Heart left ventricle (tissue), 13 donors: ENCODE results near the gene OAS1.

Source experiments
- POLR2A ChIP-seq, 2 donors: fragments of 450-650 bp; IDR thresholded peaks; one replicate each; pipeline ENCODE4 v1.6.1; 2017; ENCODE audit warnings: antibody characterized with exemption in 2 of 2, mild to moderate bottlenecking in 2 of 2, moderate library complexity in 2 of 2
- TF ChIP-seq, protein P1 (sequence below), 12 donors: fragments of 200-600 bp; sonication (generic) in 4 of 12; IDR thresholded peaks; one replicate each; pipeline versions ENCODE4 v1.5.0 to v1.8.0; 2018 to 2022; ENCODE audit warnings: antibody characterized with exemption in 12 of 12, mild to moderate bottlenecking in 5 of 12
- donor health status: ischemic (EF 13 %, LVEDD 7.1; RV severe dilation, severe dysfunction).
- donor health status: DM: no; HTN: yes; CAD: no.
- donor health status: DM: no; HTN: no; CAD: no.
- donor health status: ischemic (EF 25% LVEDD 6.9; RV normal size, moderate dysfunction).
- donor health status: ischemic (EF 25% LVEDD 5.7; RV mildly dilated, moderate dysfunction).
- donor health status: ischemic (EF 35%, LVEDD 5.7; RV mildly dilated, moderate dysfunction).
- donor health status: nonischemic (EF 11% LVEDD 7.7; RV severe dilation, severe dysfunction).
- donor health status: DM: yes; HTN: yes; CAD: no.
- donor health status: PGD.
- donor health status: ischemic (EF 29% LVEDD 5.4; RV normal size, mild dysfunction).
- donor health status: nonischemic (EF 23%, LVEDD 6.1; RV moderate dilation, normal function).

DNA sequence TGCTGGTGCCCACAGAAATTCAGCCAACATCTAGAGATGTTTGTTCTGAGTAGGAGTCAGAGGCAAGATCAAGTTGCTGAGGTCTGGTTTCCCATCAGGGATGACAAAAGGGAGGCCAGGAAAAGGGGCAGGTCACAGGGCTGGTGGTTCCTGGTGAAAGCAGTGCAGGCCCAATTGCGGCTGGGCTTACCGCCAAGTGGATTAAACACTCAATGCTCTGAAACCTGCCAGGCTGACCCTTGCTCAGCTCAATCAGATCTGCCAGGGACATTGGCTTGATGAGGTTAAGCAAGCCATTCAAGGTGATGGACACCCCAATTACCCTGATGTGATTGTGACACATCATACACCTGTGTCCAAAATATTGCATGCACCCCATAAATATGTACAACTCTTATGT, 5.5 kb upstream of the OAS1 start:
- TF ChIP-seq, protein P1, sequence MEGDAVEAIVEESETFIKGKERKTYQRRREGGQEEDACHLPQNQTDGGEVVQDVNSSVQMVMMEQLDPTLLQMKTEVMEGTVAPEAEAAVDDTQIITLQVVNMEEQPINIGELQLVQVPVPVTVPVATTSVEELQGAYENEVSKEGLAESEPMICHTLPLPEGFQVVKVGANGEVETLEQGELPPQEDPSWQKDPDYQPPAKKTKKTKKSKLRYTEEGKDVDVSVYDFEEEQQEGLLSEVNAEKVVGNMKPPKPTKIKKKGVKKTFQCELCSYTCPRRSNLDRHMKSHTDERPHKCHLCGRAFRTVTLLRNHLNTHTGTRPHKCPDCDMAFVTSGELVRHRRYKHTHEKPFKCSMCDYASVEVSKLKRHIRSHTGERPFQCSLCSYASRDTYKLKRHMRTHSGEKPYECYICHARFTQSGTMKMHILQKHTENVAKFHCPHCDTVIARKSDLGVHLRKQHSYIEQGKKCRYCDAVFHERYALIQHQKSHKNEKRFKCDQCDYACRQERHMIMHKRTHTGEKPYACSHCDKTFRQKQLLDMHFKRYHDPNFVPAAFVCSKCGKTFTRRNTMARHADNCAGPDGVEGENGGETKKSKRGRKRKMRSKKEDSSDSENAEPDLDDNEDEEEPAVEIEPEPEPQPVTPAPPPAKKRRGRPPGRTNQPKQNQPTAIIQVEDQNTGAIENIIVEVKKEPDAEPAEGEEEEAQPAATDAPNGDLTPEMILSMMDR (IDR thresholded peaks at IDR 0.05) = no peak
- TF ChIP-seq POLR2A (IDR thresholded peaks at IDR 0.05) = no peak
